WTC11 (cell line): ENCODE measurements around the gene TRMT2A.
A peak's percentile ranks its signal among the peaks of the same experiment; 100 is the strongest.

ENCODE experiments used
- ATF2 ChIP-seq: sonication (generic); formaldehyde crosslinking; IDR thresholded peaks from 2 replicates; pipeline ENCODE4 v1.8.1; 2022; ENCODE audit warnings: low read depth, missing genetic modification reagents, borderline replicate concordance
- CBFB ChIP-seq: sonication (generic); formaldehyde crosslinking; IDR thresholded peaks from 2 replicates; pipeline ENCODE4 v1.8.1; 2022; ENCODE audit warnings: mild to moderate bottlenecking, low read depth, missing genetic modification reagents
- FOXJ3 ChIP-seq: sonication (generic); formaldehyde crosslinking; IDR thresholded peaks from 2 replicates; pipeline ENCODE4 v1.9.0; 2021; ENCODE audit warnings: missing genetic modification reagents, mild to moderate bottlenecking, borderline replicate concordance
- NFYB ChIP-seq: sonication (generic); formaldehyde crosslinking; conservative IDR thresholded peaks from 2 replicates; pipeline ENCODE4 v1.8.0; 2022; ENCODE audit warnings: low read depth, missing genetic modification reagents
- NR3C1 ChIP-seq: sonication (generic); formaldehyde crosslinking; conservative IDR thresholded peaks from 2 replicates; pipeline ENCODE4 v1.8.1; 2023; ENCODE audit warnings: low read depth, mild to moderate bottlenecking, missing genetic modification reagents
- PRRX2 ChIP-seq: fragments of 250-450 bp; sonication (Bioruptor Pico); IDR thresholded peaks from 2 replicates; pipeline ENCODE4 v1.8.0; 2021; ENCODE audit warnings: mild to moderate bottlenecking
- SP1 ChIP-seq: sonication (generic); formaldehyde crosslinking; conservative IDR thresholded peaks from 2 replicates; pipeline ENCODE4 v1.8.1; 2022; ENCODE audit warnings: missing genetic modification reagents
- TF ChIP-seq, protein P1 (sequence below): fragments of 200-600 bp; IDR thresholded peaks from 2 replicates; pipeline ENCODE4 v1.8.0; 2022; ENCODE audit warnings: antibody characterized with exemption
- TF ChIP-seq, protein P2 (sequence below): sonication (generic); formaldehyde crosslinking; IDR thresholded peaks from 2 replicates; pipeline ENCODE4 v1.8.1; 2023; ENCODE audit warnings: mild to moderate bottlenecking, moderate library complexity, missing genetic modification reagents

GRCh38 chr22:20156611-20157429 lies 39.8 kb upstream of the TRMT2A start:
- TF ChIP-seq CBFB (no peak), NR3C1 (CRISPR knock-in tag) (no peak), SP1 (CRISPR knock-in tag) (peak; percentile 52), FOXJ3 (CRISPR knock-in tag) (no peak), ATF2 (no peak), PRRX2 (CRISPR knock-in tag) (no peak), NFYB (CRISPR knock-in tag) (no peak)
- TF ChIP-seq, protein P1, sequence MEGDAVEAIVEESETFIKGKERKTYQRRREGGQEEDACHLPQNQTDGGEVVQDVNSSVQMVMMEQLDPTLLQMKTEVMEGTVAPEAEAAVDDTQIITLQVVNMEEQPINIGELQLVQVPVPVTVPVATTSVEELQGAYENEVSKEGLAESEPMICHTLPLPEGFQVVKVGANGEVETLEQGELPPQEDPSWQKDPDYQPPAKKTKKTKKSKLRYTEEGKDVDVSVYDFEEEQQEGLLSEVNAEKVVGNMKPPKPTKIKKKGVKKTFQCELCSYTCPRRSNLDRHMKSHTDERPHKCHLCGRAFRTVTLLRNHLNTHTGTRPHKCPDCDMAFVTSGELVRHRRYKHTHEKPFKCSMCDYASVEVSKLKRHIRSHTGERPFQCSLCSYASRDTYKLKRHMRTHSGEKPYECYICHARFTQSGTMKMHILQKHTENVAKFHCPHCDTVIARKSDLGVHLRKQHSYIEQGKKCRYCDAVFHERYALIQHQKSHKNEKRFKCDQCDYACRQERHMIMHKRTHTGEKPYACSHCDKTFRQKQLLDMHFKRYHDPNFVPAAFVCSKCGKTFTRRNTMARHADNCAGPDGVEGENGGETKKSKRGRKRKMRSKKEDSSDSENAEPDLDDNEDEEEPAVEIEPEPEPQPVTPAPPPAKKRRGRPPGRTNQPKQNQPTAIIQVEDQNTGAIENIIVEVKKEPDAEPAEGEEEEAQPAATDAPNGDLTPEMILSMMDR, result peak; percentile 100
- TF ChIP-seq, protein P2, sequence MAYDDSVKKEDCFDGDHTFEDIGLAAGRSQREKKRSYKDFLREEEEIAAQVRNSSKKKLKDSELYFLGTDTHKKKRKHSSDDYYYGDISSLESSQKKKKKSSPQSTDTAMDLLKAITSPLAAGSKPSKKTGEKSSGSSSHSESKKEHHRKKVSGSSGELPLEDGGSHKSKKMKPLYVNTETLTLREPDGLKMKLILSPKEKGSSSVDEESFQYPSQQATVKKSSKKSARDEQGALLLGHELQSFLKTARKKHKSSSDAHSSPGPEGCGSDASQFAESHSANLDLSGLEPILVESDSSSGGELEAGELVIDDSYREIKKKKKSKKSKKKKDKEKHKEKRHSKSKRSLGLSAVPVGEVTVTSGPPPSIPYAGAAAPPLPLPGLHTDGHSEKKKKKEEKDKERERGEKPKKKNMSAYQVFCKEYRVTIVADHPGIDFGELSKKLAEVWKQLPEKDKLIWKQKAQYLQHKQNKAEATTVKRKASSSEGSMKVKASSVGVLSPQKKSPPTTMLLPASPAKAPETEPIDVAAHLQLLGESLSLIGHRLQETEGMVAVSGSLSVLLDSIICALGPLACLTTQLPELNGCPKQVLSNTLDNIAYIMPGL (CRISPR knock-in tag), result no peak
